MM.1S (cell line): ENCODE results near the gene MAP4.

ENCODE experiments used
- EZH2phosphoT487 ChIP-seq: fragments of 300-600 bp; sonication (generic); IDR thresholded peaks from 2 replicates; pipeline ENCODE4 v1.6.1; 2018; ENCODE audit warnings: antibody characterized with exemption, low read length
- TF ChIP-seq, protein P1 (sequence below): fragments of 300-600 bp; sonication (generic); IDR thresholded peaks from 2 replicates; pipeline ENCODE4 v1.5.1; 2016; ENCODE audit warnings: antibody characterized with exemption, low read length, mixed read lengths

- TF ChIP-seq, protein P1, sequence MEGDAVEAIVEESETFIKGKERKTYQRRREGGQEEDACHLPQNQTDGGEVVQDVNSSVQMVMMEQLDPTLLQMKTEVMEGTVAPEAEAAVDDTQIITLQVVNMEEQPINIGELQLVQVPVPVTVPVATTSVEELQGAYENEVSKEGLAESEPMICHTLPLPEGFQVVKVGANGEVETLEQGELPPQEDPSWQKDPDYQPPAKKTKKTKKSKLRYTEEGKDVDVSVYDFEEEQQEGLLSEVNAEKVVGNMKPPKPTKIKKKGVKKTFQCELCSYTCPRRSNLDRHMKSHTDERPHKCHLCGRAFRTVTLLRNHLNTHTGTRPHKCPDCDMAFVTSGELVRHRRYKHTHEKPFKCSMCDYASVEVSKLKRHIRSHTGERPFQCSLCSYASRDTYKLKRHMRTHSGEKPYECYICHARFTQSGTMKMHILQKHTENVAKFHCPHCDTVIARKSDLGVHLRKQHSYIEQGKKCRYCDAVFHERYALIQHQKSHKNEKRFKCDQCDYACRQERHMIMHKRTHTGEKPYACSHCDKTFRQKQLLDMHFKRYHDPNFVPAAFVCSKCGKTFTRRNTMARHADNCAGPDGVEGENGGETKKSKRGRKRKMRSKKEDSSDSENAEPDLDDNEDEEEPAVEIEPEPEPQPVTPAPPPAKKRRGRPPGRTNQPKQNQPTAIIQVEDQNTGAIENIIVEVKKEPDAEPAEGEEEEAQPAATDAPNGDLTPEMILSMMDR = no peak
- TF ChIP-seq EZH2phosphoT487 = no peak
Measured at GRCh38 chr3:47803480-47804025, 212.7 kb downstream of the MAP4 start.
